BJ (cell line): ENCODE measurements around the gene ATRNL1. TPM values are rescaled to one million over a fixed set of nuclear protein-coding genes. Genes with fewer than 3 reads are reported as not detected.

Experiments used
- CTCF ChIA-PET: fragments of 350-600 bp; formaldehyde crosslinking; extraction: SDS; loops from one replicate; lab custom pipeline; 2021; ENCODE audit warnings: antibody characterized with exemption, inconsistent platforms; lab: Yijun Ruan, JAX
- POLR2A ChIA-PET: fragments of 300-600 bp; sonication (Branson Sonifier 250); formaldehyde crosslinking; extraction: SDS; loops from one replicate; lab custom pipeline; 2021; ENCODE audit warnings: antibody characterized with exemption; lab: Charles Lee
- DNase-seq: peaks from one replicate; pipeline ENCODE4 v3.0.0-alpha.2; 2011; ENCODE audit warnings: low read depth
- H3K27me3 ChIP-seq: 2 replicates; pipeline ENCODE4 v1.6.0; 2011; ENCODE audit warnings: low read length; ENCODE audit not compliant: control insufficient read depth, insufficient read depth
- H3K36me3 ChIP-seq: 2 replicates; pipeline ENCODE4 v1.5.1; 2011; ENCODE audit warnings: low read length; ENCODE audit not compliant: control insufficient read depth, insufficient read depth
- H3K4me3 ChIP-seq: 2 replicates; pipeline ENCODE4 v1.5.1; 2011; ENCODE audit warnings: low read depth, mild to moderate bottlenecking, control low read depth, low read length
- polyA plus RNA-seq: library from polyadenylated mRNA; depleted of rRNA; stranded (reverse); fragments of >200 nt; gene quantifications from 2 replicates; pipeline ENCODE4 v1.2.3, GENCODE V29; 2011
- TF ChIP-seq, protein P1 (sequence below): IDR thresholded peaks from 2 replicates; pipeline ENCODE4 v1.5.1; 2011; ENCODE audit warnings: low read depth, mild to moderate bottlenecking, control low read depth, inconsistent platforms, low read length, moderate library complexity; ENCODE audit not compliant: insufficient read depth

ATRNL1 gene
- polyA plus RNA-seq, 1 experiment, result not detected

DNA sequence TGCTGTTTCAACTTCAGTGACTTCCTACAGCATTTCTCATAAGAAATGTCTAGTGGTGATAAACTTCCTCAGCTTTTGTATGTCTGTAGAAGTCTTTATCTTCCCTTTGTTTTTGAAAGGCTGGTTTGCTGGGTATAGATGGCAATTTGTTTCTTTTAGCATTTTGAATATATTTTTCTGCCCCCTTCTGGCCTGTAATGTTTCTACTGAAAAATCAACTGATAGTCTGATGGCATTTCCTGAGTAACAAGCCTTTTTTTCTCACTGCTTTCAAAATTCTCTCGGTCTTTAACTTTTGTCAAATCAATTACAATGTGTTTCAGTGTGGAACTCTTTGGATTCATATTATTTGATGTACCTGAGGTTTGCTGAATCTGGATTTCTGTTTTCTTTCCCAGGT, 487.1 kb downstream of the ATRNL1 start:
- Histone ChIP-seq H3K36me3 (no peaks in the 10 kb centered on the region), H3K27me3 (no peaks in the 10 kb centered on the region), H3K4me3 (no peak overlapping the region)
- CTCF ChIA-PET, result interaction anchor here (1.3 kb wide), 1 partner anchor 9 kb away, joined by 5 read pairs; no protein-coding TSS in a partner anchor
- POLR2A ChIA-PET, result no interaction called here
- no peak for DNase-seq
- TF ChIP-seq, protein P1, sequence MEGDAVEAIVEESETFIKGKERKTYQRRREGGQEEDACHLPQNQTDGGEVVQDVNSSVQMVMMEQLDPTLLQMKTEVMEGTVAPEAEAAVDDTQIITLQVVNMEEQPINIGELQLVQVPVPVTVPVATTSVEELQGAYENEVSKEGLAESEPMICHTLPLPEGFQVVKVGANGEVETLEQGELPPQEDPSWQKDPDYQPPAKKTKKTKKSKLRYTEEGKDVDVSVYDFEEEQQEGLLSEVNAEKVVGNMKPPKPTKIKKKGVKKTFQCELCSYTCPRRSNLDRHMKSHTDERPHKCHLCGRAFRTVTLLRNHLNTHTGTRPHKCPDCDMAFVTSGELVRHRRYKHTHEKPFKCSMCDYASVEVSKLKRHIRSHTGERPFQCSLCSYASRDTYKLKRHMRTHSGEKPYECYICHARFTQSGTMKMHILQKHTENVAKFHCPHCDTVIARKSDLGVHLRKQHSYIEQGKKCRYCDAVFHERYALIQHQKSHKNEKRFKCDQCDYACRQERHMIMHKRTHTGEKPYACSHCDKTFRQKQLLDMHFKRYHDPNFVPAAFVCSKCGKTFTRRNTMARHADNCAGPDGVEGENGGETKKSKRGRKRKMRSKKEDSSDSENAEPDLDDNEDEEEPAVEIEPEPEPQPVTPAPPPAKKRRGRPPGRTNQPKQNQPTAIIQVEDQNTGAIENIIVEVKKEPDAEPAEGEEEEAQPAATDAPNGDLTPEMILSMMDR, result no peak

DNA sequence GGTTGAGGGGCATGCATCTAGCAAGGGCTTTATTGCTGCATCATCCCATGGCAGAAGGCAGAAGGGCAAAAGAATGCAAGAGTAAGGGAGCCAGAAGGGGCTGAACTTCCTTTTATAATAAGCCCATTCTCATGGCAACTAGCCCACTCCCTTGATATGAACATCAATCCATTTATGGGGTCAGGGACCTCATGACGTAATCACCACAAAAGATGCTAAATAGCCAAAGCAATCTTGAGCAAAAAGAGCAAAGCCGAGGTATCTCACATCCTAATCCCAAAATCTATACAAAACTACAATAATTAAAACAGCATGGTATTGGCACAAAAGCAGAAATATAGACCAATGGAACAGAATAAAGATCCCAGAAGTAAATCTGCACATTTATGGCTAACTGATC, 499.9 kb downstream of the ATRNL1 start:
- H3K4me3 ChIP-seq, result no peak overlapping the region
- ChIA-PET POLR2A (no interaction called here), CTCF (no interaction called here)
- no peaks in the 10 kb centered on the region for H3K27me3 ChIP-seq
- H3K36me3 ChIP-seq, result no peaks in the 10 kb centered on the region
- TF ChIP-seq, protein P1, result no peak
- no peak for DNase-seq

DNA sequence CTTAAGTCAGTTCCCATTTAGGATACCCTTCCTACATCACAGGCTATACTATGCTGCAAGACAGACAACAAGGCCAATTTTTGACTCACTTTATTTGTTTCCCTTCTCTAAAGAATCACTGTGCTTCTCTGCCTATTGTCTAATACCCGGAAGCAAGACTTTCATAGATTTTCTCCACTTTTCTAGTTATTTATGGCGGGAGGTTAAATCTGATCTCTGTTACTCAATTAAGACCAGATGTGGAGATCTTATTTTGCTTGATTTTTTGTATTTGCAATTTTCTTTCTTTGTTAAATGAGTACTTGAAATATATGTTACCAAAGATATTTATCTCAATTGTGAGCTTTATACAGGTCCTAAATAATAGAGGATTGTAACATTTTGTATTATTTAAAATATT, 511.5 kb downstream of the ATRNL1 start:
- POLR2A ChIA-PET, result no interaction called here
- TF ChIP-seq, protein P1, result no peak
- DNase-seq, result no peak
- Histone ChIP-seq H3K36me3 (no peaks in the 10 kb centered on the region), H3K27me3 (no peaks in the 10 kb centered on the region), H3K4me3 (no peak overlapping the region)
- CTCF ChIA-PET, result no interaction called here

DNA sequence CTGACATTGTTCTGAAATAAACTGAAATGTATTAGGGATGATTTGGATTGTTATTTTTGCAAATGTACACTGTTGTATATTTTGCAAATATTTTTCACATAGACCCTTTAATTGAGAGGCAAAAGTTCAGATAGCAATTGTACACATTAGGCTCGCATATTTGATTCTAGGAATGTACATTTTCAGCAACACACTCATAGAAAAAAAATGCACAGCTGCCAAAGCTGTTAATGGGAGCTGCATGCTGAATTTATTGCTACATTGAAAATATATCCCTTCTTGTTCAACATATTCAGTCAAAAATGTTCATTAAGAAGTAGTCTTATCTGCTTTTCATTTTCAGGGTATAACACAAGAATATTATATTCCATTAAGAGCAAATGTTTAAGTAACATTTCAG, 512.9 kb downstream of the ATRNL1 start:
- Histone ChIP-seq H3K4me3 (no peak overlapping the region), H3K36me3 (no peaks in the 10 kb centered on the region), H3K27me3 (no peaks in the 10 kb centered on the region)
- POLR2A ChIA-PET, result no interaction called here
- TF ChIP-seq, protein P1, result no peak
- CTCF ChIA-PET, result no interaction called here
- no peak for DNase-seq

DNA sequence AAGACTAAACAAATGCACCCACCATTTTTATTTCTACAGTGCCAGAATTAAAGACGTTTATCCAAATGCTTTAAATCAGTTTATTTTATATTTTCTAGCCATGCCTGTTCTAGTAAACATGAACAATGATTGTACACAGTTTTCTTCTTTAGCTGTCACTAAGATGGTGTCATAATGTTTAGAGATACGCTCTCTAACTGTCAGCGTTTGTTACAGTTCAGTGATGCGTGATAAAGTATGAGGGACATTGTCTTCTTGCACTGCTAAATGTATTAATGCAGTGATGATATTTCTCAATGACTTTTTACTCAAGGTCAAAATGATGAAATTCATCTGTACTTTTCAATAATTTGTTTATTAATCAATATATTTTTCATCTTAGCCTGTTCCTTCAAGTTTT, 513.6 kb downstream of the ATRNL1 start:
- CTCF ChIA-PET, result no interaction called here

More for the DNA sequence above, 513.6 kb downstream of the ATRNL1 start:
- Histone ChIP-seq H3K4me3 (no peak overlapping the region), H3K27me3 (no peaks in the 10 kb centered on the region), H3K36me3 (no peaks in the 10 kb centered on the region)
- TF ChIP-seq, protein P1, result no peak
- POLR2A ChIA-PET, result no interaction called here
- no peak for DNase-seq
